ENCODE results near the gene PSAP.

GRCh38 chr10:71809628-71810027 lies 41.4 kb downstream of the PSAP start:
- TF ChIP-seq CTCF (conservative IDR thresholded peaks at IDR 0.05; ENCODE audit: low read length), result no peak
- TF ChIP-seq EZH2phosphoT487 (IDR thresholded peaks at IDR 0.05; ENCODE audit: borderline replicate concordance), result no peak
